Right lobe of liver (tissue), 4 donors: ENCODE measurements around the gene SLC15A5.

Source experiments
- POLR2A ChIP-seq: fragments of 450-650 bp; IDR thresholded peaks from one replicate; pipeline ENCODE4 v1.6.1; 2017; ENCODE audit warnings: antibody characterized with exemption, mild to moderate bottlenecking
- TF ChIP-seq, protein P1 (sequence below), 4 donors: fragments of 200-600 bp in 3 of 4; fragments of 450-650 bp in 1 of 4; IDR thresholded peaks; one replicate each; pipeline versions ENCODE4 v1.5.1 to v1.8.0; 2016 to 2022; ENCODE audit warnings: antibody characterized with exemption in 4 of 4, mild to moderate bottlenecking in 2 of 4
- donor health status: DM: no; HTN: no; CAD: no.
- donor health status: DM: no; HTN: no; CAD: no.
- donor health status: DM: no; HTN: yes; CAD: no.

DNA sequence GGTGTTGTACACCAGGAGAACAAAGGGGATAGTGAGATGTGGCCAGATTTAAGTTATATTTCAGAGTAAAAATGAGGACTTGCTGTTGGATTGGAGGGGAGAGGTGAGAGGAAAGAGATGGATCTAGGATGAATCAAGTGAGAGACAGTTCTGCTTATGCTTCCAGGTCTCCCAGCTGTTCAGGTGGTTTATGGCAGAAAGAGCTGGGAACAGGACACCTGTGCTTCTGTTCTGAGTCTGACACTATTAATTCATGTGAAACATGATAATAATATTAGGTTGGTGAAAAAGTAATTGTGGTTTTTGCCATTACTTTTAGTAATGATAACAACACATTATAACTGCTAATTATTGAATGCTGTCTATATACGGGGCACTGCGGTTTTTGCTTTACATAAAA is 55.7 kb downstream of the SLC15A5 start:
- no peak for TF ChIP-seq POLR2A
- TF ChIP-seq, protein P1, sequence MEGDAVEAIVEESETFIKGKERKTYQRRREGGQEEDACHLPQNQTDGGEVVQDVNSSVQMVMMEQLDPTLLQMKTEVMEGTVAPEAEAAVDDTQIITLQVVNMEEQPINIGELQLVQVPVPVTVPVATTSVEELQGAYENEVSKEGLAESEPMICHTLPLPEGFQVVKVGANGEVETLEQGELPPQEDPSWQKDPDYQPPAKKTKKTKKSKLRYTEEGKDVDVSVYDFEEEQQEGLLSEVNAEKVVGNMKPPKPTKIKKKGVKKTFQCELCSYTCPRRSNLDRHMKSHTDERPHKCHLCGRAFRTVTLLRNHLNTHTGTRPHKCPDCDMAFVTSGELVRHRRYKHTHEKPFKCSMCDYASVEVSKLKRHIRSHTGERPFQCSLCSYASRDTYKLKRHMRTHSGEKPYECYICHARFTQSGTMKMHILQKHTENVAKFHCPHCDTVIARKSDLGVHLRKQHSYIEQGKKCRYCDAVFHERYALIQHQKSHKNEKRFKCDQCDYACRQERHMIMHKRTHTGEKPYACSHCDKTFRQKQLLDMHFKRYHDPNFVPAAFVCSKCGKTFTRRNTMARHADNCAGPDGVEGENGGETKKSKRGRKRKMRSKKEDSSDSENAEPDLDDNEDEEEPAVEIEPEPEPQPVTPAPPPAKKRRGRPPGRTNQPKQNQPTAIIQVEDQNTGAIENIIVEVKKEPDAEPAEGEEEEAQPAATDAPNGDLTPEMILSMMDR (IDR thresholded peaks at IDR 0.05), result no peak
